Nephron (organoid): Measurements from ENCODE around the gene HSPA5.
"Not testable (repeated sequence)": the region's sequence is repeated elsewhere in the genome, so short reads cannot be mapped to it uniquely, and the experiment has no call there.

ENCODE experiments used
- H3K27ac Mint-ChIP-seq, 3 experiments: 2 replicates each; pipeline ENCODE4 v1.8.0; 2020; ENCODE audit warnings: mixed read lengths in 3 of 3, mild to moderate bottlenecking in 2 of 3, moderate library complexity in 1 of 3
- H3K27me3 Mint-ChIP-seq: 2 replicates; pipeline ENCODE4 v1.8.0; 2021; ENCODE audit warnings: low read depth, mild to moderate bottlenecking, moderate library complexity, mixed read lengths
- H3K36me3 Mint-ChIP-seq: 2 replicates; pipeline ENCODE4 v1.8.0; 2020; ENCODE audit warnings: low read depth, mixed read lengths
- H3K4me1 Mint-ChIP-seq: 2 replicates; pipeline ENCODE4 v1.8.0; 2020; ENCODE audit warnings: mixed read lengths
- H3K4me3 Mint-ChIP-seq, 3 experiments: 2 replicates each; pipeline ENCODE4 v1.8.0; 2020; ENCODE audit warnings: mild to moderate bottlenecking in 3 of 3, mixed read lengths in 3 of 3, moderate library complexity in 2 of 3
- H3K9me3 Mint-ChIP-seq: 2 replicates; pipeline ENCODE4 v1.8.0; 2020; ENCODE audit warnings: mixed read lengths
- TF ChIP-seq, protein P1 (sequence below), 3 experiments: fragments of 200-600 bp; sonication (generic); IDR thresholded peaks; one replicate each; pipeline ENCODE4 v1.5.0; 2021; ENCODE audit warnings: antibody characterized with exemption in 3 of 3; ENCODE audit not compliant: unreplicated experiment in 3 of 3

The HSPA5 gene

DNA sequence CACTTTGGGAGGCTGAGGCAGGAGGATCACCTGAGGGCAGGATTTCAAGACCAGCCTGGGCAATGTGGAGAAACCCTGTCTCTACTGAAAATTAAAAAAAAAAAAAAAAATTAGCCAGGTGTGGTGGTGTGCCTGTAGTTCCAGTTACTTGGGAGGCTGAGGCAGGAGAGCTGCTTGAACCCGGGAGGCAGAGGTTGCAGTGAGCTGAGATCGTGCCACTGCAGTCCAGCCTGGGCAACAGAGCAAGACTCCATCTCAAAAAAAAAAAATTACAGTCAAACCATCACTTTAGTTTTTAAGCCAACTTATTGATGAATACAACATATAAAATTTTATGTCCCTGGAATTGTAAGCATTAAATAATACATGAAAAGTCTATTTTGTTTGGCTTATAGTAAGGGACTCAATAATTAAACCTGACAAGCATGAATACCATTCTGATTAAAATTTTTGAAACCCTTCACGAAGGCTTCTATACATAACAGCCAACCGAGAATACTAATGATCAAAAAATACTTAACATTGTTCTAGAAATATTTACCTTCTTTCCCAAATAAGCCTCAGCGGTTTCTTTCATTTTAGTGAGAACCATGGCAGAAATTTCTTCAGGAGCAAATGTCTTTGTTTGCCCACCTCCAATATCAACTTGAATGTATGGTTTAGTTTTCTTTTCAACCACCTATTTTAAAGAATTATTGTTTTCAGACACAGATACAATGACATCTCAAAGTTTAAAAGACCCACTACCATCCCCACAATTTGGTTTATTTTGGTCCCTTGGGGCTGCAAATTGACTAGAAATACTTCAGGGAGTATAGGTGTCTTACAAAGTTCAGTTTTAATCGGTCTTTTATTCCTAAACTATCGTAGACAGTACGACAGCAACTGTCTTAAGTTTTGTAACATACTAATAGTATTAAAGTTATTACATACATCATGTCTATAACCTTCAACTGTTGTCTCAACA, 1.2 kb downstream of the HSPA5 start:
- peaks cover 41% of the 10 kb centered on the region for H3K4me1 Mint-ChIP-seq
- no peaks in the 10 kb centered on the region for H3K27me3 Mint-ChIP-seq
- peak overlapping the region; percentile 94 to 96 (median 95) for H3K4me3 Mint-ChIP-seq
- peaks cover 61% of the 10 kb centered on the region for H3K36me3 Mint-ChIP-seq
- H3K9me3 Mint-ChIP-seq, result no peaks in the 10 kb centered on the region
- peak overlapping the region; percentile 91 to 99 (median 98) for H3K27ac Mint-ChIP-seq
- TF ChIP-seq, protein P1, sequence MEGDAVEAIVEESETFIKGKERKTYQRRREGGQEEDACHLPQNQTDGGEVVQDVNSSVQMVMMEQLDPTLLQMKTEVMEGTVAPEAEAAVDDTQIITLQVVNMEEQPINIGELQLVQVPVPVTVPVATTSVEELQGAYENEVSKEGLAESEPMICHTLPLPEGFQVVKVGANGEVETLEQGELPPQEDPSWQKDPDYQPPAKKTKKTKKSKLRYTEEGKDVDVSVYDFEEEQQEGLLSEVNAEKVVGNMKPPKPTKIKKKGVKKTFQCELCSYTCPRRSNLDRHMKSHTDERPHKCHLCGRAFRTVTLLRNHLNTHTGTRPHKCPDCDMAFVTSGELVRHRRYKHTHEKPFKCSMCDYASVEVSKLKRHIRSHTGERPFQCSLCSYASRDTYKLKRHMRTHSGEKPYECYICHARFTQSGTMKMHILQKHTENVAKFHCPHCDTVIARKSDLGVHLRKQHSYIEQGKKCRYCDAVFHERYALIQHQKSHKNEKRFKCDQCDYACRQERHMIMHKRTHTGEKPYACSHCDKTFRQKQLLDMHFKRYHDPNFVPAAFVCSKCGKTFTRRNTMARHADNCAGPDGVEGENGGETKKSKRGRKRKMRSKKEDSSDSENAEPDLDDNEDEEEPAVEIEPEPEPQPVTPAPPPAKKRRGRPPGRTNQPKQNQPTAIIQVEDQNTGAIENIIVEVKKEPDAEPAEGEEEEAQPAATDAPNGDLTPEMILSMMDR (IDR thresholded peaks at IDR 0.05; ENCODE audit: unreplicated experiment in 3 of 3), result no peak

- Mint-ChIP-seq H3K9me3 (no peaks in the 10 kb centered on the region), H3K4me1 (peaks cover 41% of the 10 kb centered on the region), H3K27ac (peak overlapping the region in 2 of 3 experiments; percentile 7 to 77), H3K27me3 (no peaks in the 10 kb centered on the region), H3K36me3 (peaks cover 64% of the 10 kb centered on the region), H3K4me3 (peak overlapping the region; percentile 94 to 96 (median 95))
- TF ChIP-seq, protein P1 (IDR thresholded peaks at IDR 0.05; ENCODE audit: unreplicated experiment in 3 of 3), result no peak
Observed at GRCh38 chr9:125238915-125239446, 2.2 kb downstream of the HSPA5 start.

DNA sequence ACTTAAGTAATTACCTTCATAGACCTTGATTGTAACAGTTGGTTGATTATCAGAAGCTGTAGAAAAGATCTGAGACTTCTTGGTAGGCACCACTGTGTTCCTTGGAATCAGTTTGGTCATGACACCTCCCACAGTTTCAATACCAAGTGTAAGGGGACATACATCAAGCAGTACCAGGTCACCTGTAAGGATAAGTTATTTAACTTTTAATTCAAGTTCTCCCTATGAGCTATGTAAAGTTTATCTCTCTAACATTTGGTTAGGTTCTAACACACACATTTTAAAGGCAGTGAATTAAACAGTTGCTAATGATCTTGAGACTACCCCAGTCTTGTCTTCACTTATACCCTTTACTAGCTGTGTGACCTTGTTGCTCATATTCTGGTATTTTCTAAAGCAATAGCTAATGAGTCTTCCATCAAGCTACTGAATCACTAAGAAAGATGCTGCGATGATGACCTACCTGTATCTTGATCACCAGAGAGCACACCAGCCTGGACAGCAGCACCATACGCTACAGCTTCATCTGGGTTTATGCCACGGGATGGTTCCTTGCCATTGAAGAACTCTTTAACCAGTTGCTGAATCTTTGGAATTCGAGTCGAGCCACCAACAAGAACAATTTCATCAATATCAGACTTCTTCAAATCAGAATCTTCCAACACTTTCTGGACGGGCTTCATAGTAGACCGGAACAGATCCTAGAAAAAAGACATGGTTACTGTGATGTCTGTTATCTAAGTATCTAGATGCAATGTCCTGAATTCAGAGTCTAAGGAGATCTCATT, 2.8 kb downstream of the HSPA5 start:
- peak overlapping the region; percentile 94 to 96 (median 95) for H3K4me3 Mint-ChIP-seq
- no peaks in the 10 kb centered on the region for H3K9me3 Mint-ChIP-seq
- H3K4me1 Mint-ChIP-seq, result peaks cover 41% of the 10 kb centered on the region
- H3K27ac Mint-ChIP-seq, result peak overlapping the region; percentile 7 to 77 (median 50)
- H3K27me3 Mint-ChIP-seq, result no peaks in the 10 kb centered on the region
- peaks cover 70% of the 10 kb centered on the region for H3K36me3 Mint-ChIP-seq
- TF ChIP-seq, protein P1 (IDR thresholded peaks at IDR 0.05; ENCODE audit: unreplicated experiment in 3 of 3), result no peak

DNA sequence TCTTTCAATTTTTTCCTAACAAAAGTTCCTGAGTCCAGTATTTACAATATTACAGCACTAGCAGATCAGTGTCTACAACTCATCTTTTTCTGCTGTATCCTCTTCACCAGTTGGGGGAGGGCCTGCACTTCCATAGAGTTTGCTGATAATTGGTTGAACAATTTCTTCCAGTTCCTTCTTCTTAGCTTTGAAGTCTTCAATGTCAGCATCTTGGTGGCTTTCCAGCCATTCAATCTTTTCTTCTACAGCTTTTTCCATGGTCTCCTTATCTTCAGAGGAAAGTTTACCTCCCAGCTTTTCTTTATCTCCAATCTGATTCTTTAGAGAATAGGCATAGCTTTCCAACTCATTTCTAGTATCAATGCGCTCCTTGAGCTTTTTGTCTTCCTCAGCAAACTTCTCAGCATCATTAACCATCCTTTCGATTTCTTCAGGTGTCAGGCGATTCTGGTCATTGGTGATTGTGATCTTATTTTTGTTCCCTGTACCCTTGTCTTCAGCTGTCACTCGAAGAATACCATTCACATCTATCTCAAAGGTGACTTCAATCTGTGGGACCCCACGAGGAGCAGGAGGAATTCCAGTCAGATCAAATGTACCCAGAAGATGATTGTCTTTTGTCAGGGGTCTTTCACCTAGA, 4.5 kb downstream of the HSPA5 start:
- not testable (repeated sequence) for H3K27me3 Mint-ChIP-seq, H3K9me3 Mint-ChIP-seq
- Mint-ChIP-seq H3K4me3 (peak overlapping the region; percentile 45 to 96 (median 94)), H3K36me3 (peaks cover 77% of the 10 kb centered on the region), H3K27ac (peak overlapping the region in 2 of 3 experiments; percentile 2 to 67), H3K4me1 (peaks cover 41% of the 10 kb centered on the region)

DNA sequence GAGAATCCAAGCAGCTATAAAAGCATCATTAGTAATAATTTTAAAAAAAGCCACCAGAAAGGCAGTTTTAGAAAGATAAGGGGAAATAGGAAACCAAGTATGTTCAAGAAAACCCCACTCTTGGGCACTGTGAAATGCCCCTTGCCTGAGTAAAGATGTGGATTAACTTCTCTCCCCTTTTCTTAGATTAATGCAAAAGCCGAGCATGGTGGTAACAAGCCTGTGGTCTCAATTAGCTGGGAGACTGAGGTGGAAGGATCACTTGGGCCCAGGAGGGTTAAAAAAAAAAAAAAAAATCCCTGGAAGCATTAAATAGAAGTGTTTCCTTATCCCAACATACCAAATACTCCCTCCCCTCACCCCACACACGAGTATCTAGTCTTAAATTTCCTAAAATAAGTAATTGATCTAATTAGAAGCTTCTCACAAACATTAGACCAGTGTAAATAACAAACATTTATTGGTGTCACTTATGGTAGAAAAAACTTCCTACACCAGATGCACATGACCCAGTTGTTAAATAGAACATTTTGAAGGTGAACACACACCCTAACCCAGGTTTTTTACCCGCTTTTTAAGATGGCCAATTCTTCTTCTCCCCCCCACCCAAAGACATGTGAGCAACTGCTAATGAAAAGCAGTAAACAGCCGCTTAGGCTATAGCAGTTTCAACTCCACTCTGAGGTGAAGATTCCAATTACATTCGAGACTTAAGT, 5.2 kb downstream of the HSPA5 start:
- TF ChIP-seq, protein P1 (IDR thresholded peaks at IDR 0.05; ENCODE audit: unreplicated experiment in 3 of 3), result no peak
- peaks cover 41% of the 10 kb centered on the region for H3K4me1 Mint-ChIP-seq
- H3K27me3 Mint-ChIP-seq, result no peaks in the 10 kb centered on the region

GRCh38 chr9:125234099-125234498, 7.0 kb downstream of the HSPA5 start:
- not testable (repeated sequence) for H3K9me3 Mint-ChIP-seq, H3K27ac Mint-ChIP-seq, H3K27me3 Mint-ChIP-seq, H3K4me3 Mint-ChIP-seq
- Mint-ChIP-seq H3K4me1 (peaks cover 39% of the 10 kb centered on the region), H3K36me3 (peaks cover 68% of the 10 kb centered on the region)

More for the DNA sequence above, 5.2 kb downstream of the HSPA5 start:
- Mint-ChIP-seq H3K9me3 (no peaks in the 10 kb centered on the region), H3K27ac (peak overlapping the region in 2 of 3 experiments; percentile 53 to 67), H3K4me3 (peak overlapping the region; percentile 36 to 94 (median 45)), H3K36me3 (peaks cover 73% of the 10 kb centered on the region)
